NOMO-1 (cell line): ENCODE measurements around the gene GAREM2.

ENCODE experiments used
- DNase-seq, 2 experiments: peaks; one replicate each; lab custom pipeline; 2025; ENCODE audit not compliant: unreplicated experiment in 2 of 2; lab: John Stamatoyannopoulos, UW

The GAREM2 gene

GRCh38 chr2:26185954-26186770 lies 13.3 kb downstream of the GAREM2 start:
- no peak for DNase-seq

- no peak for DNase-seq
Measured at GRCh38 chr2:26187114-26187513, 14.2 kb downstream of the GAREM2 start.

GRCh38 chr2:26187537-26188104 lies 14.7 kb downstream of the GAREM2 start:
- no peak for DNase-seq

DNA sequence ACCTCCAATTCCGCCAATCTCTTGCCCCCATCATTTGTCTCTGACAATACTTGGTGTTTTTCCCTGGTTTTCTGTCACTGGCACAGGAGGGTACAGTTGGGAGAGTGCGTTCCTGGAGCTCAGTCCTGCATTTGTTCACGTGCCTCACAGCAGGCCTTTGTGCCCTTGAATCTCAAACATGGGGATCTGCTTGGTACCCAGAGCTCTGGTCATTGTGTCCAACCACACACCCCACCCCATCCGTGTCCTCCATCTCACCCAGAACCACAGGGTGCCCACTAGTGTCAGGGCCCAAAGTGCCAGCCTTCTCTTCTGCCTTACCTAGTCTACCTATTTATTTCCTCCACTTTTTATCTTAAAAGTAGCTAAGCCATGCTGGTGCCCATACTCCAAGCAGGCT lies 16.2 kb downstream of the GAREM2 start:
- DNase-seq: no peak

DNA sequence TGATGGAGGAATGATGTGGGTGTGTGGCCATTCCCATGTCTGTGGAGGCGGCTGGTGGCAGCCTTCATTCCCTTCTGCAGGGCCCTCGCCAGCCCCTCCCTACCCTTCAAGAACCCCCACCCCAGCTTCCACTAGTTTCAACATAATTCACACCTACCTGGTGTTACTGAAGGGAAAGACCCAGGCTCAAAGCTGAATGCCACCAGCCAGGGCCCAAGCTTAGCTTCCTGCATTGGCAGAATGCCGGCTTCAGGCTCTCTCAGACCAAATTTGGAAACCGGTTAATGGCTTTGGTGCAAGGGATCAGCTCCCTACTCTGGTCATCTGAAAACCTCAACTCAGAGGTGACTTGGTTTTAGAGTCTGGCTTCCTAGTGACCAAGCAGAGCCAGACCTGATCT lies 16.9 kb downstream of the GAREM2 start:
- DNase-seq: no peak

DNA sequence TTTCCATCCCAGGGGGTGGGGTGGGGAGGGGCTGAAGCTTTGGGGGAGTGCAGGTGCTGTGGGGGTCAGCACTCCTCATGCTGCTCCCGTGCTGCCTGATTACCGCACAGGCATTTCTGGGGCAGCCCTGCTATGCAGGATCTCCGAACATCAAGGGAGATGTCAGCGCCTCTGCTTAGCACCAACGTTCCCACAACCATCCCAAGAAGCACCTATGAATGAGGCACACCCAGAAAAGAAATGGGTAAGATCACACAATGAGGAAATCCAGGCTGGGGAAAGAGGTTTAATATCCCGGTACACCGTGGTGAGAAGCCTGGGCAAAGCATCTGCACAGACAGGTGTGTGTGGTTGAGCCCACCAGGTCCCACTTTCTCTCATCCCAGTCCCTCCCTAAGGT lies 17.5 kb downstream of the GAREM2 start:
- DNase-seq: no peak

GRCh38 chr2:26191316-26192159 lies 18.6 kb downstream of the GAREM2 start:
- no peak for DNase-seq

- no peak for DNase-seq
Measured at GRCh38 chr2:26193578-26194231, 20.8 kb downstream of the GAREM2 start.

GRCh38 chr2:26195040-26195984 lies 22.4 kb downstream of the GAREM2 start:
- DNase-seq: no peak

GRCh38 chr2:26196683-26197418 lies 24.0 kb downstream of the GAREM2 start:
- DNase-seq: peak; percentile 62 to 89

GRCh38 chr2:26197516-26197915 lies 24.6 kb downstream of the GAREM2 start:
- DNase-seq: no peak

GRCh38 chr2:26202981-26203490 lies 30.1 kb downstream of the GAREM2 start:
- no peak for DNase-seq

- DNase-seq: no peak
Measured at GRCh38 chr2:26203906-26204305, 31.0 kb downstream of the GAREM2 start.

DNA sequence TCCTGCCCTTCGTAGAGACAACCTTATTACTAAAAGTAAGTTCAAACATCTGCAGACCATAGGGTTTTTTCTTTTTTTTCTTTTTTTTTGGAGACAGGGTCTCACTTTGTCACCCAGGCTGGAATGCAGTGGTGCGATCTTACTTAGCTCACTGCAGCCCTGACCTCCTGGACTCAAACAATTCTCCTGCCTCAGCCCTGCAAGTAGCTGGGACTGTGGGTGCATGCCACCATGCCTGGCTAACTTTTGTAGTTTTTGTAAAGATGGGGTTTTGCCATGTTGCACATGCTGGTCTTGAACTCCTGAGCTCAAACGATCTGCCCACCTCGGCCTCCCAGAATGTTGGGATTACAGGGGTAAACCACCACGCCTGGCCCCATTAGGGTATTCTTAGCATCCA lies 39.1 kb downstream of the GAREM2 start:
- no peak for DNase-seq

DNA sequence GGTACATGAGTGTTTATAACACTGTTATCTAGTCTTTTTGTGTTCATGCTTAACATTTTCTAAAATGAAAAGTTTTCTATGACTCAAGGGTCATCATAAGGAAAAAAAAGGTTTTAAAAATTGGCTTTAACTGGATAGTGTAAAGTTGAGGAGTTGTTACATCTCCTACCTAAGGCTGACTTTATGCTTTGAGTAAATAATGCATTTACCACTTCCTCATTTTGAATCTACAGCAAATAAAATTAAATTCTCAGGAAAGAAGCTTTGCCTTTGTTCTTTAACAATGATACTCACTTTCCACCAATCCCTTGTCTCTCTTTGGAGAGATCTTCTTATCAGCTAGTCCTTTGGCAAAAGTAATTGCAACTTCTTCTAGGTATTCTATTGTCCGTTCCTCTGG lies 41.9 kb downstream of the GAREM2 start:
- no peak for DNase-seq

DNA sequence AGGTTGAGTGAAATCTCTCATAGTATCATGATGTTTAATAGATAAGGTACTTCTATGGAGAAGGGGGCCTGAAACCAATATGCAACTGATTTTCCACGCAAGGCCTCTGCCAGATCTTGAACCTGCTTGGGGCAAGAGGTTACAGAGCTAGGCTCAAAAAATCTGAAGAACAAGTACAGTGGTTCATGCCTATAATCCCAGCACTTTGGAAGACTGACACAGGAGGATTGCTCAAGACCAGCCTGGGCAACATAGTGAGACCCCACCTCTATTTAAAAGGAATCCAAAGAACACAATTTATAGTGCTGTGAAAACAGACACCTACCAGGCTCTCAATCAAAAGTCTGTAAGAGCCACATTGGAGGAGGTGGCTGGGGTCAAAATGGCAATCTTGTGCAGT lies 42.9 kb downstream of the GAREM2 start:
- DNase-seq: no peak

DNA sequence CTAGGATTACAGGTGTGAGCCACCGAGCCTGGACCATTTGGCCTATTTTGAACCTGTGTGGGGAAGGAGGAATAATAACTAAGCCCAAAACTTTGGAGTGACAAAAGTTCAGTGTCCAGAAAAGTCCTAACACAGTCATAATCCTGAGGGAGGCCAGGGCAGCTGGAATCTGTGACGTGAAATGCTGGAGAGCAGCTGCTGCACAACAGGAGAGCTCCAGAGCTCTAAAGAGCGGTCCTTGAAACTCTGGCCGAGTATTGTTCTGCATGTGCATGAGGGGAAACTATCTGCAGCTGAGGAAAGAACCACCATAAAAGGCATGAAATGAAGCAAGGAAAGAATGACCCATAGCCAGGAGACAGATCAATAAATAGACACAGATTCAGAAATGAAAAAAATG lies 43.7 kb downstream of the GAREM2 start:
- DNase-seq: no peak

DNA sequence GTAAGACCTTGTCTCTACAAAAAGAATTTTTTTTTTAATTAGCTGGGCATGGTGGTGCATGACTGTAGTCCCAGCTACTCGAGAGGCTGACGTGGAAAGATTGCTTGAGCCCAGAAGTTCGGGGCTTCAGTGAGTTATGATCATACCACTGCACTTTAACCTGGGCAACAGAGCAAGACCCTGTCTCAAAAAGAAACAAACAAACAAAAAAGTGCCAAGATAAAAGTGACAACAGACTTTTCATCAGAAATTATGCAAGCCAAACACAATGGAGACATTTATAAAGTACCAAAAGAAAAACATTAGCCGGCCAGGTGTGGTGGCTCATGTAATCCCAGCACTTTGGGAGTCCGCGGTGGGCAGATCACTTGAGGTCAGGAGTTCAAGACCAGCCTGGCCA lies 44.8 kb downstream of the GAREM2 start:
- DNase-seq: no peak

DNA sequence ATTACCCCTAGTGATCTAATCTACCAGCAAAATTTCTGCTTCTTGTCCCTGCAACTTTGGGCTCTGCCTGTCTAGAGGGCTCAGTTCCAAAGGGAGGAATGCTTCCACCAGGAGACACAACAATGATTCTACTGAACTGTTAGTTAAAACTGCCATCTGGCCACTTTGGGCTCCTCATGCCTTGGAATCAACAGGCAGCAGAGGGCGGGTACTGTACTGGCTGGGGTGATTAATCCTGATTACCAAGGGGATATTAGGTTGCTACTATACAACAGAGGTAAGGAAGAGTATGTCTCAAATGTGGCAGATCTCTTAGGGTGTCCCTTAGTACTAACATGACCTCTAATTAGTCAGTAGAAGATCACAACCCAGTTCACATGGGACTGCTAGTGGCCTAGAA lies 50.1 kb downstream of the GAREM2 start:
- DNase-seq: no peak
